ENCODE results near the gene ERCC2.

GRCh38 chr19:45327404-45328143, 42.8 kb downstream of the ERCC2 start:
- no peak for TF ChIP-seq YY1 (IDR thresholded peaks at IDR 0.05; ENCODE audit: insufficient read depth, insufficient read length)
- no peak for TF ChIP-seq ZNF274 (IDR thresholded peaks at IDR 0.05; ENCODE audit: low read depth, low read length)
